ENCODE results near the gene TYW1B. TPM values are rescaled to one million over a fixed set of nuclear protein-coding genes. Genes with fewer than 3 reads are reported as not detected.
"Not testable (repeated sequence)": the region's sequence is repeated elsewhere in the genome, so short reads cannot be mapped to it uniquely, and the experiment has no call there.

The TYW1B gene
- total and polyA plus RNA-seq, 2 experiments from 2014 or later = 1.7 to 1.9 TPM

DNA sequence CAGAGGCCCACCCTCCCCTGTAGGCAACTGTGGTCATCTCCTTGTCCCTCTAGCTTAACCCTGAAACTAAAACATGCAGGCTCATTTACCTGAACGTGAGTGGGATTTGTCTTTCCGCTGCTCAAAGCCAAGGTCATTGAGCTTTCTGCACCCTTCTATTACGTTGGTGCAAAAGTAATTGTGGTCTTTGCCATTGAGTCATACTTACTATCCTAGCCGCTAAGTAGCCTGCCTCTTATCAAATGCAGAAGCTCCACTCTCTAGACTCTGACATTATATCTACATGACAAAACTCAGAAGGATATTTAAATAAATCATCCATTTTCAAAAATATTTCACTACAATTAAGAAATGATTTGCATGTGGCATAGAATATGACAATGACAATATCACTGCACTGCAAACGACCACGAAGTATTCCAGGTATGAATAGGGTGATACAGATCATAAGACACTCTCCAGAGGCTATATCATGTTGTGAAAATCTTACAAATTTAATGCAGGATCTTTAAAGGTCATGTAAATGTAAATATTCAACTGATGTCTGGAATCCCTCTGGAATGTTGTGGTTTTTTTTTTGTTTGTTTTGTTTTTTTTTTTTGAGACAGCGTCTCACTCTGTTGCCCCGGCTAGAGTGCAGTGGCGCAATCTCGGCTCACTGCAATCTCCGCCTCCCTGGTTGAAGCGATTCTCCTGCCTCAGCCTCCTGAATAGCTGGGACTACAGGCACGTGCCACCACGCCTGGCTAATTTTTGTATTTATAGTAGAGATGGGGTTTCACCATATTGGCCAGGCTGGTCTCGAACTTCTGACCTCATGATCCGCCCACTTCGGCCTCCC lies 223.0 kb downstream of the TYW1B start:
- not testable (repeated sequence) for H3K27ac ChIP-seq; DNase-seq (ENCODE audit: low spot score); H4K20me1 ChIP-seq (ENCODE audit: insufficient read depth, poor library complexity, severe bottlenecking); H3K4me1 ChIP-seq (ENCODE audit: insufficient read depth); H3K4me3 ChIP-seq; H3K4me2 ChIP-seq; H3K36me3 ChIP-seq (replicated peaks; ENCODE audit: insufficient read depth, low read depth); H2AFZ ChIP-seq; H3K27me3 ChIP-seq; H3K79me2 ChIP-seq; H3K9me3 ChIP-seq (ENCODE audit: low read depth); H3K9me2 ChIP-seq (replicated peaks; ENCODE audit: insufficient read depth)
- WGBS (ENCODE audit: low lambda C conversion rate, missing lambda C conversion rate) = 86% methylated on average over 17 of the region's 17 CpGs

DNA sequence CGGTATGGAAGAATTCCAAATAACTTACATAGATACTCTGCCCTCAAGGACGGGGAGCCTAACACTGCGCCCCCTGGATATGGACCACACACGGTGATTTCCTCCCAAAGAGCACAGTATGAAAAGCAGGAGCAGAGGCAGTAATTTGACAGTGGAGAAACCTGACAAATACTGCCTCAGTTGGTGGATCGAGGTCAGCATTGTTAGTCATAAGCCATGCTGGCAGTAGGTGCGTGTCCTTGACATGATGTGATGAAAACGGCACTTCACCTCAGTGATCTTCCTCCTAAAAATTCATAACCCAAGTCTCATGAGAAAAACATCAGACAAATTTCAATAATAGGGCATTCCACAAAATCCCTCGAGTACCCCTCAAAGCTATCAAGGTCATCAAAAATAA lies 224.5 kb downstream of the TYW1B start:
- H3K36me3 ChIP-seq (replicated peaks; ENCODE audit: insufficient read depth, low read depth); H4K20me1 ChIP-seq (ENCODE audit: insufficient read depth, poor library complexity, severe bottlenecking); H3K79me2 ChIP-seq; H3K27me3 ChIP-seq; H3K4me2 ChIP-seq; DNase-seq (ENCODE audit: low spot score); H3K9me3 ChIP-seq (ENCODE audit: low read depth); H3K27ac ChIP-seq; H3K4me3 ChIP-seq; H3K4me1 ChIP-seq (ENCODE audit: insufficient read depth); H2AFZ ChIP-seq; H3K9me2 ChIP-seq (replicated peaks; ENCODE audit: insufficient read depth): not testable (repeated sequence)
- WGBS (ENCODE audit: low lambda C conversion rate, missing lambda C conversion rate) = 92% methylated on average over 8 of the region's 8 CpGs

DNA sequence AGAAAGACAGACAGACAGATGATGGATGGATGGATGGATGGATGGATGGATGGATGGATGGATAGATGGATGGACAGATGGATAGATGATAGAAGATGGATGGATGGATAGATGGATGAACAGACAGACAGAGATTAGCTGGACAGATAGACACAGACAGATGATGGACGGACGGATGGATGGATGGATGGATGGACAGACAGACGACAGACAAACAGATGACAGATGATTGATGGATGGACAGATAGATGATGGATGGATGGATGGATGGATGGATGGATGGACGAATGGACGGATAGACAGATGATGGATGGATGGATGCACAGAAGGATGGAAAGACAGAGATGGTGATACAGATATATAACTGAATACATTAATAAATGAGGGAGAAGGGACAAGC lies 224.9 kb downstream of the TYW1B start:
- no peaks in the 10 kb centered on the region for H3K79me2 ChIP-seq
- TF ChIP-seq EZH2 (IDR thresholded peaks at IDR 0.05; ENCODE audit: borderline replicate concordance) (no peak), EZH2phosphoT487 (IDR thresholded peaks at IDR 0.05; ENCODE audit: low read depth, severe bottlenecking, unreplicated experiment) (no peak)
- TF ChIP-seq, protein P1, sequence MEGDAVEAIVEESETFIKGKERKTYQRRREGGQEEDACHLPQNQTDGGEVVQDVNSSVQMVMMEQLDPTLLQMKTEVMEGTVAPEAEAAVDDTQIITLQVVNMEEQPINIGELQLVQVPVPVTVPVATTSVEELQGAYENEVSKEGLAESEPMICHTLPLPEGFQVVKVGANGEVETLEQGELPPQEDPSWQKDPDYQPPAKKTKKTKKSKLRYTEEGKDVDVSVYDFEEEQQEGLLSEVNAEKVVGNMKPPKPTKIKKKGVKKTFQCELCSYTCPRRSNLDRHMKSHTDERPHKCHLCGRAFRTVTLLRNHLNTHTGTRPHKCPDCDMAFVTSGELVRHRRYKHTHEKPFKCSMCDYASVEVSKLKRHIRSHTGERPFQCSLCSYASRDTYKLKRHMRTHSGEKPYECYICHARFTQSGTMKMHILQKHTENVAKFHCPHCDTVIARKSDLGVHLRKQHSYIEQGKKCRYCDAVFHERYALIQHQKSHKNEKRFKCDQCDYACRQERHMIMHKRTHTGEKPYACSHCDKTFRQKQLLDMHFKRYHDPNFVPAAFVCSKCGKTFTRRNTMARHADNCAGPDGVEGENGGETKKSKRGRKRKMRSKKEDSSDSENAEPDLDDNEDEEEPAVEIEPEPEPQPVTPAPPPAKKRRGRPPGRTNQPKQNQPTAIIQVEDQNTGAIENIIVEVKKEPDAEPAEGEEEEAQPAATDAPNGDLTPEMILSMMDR (IDR thresholded peaks at IDR 0.05; ENCODE audit: poor library complexity) = no peak
- H3K9me2 ChIP-seq (replicated peaks; ENCODE audit: insufficient read depth) = no peaks in the 10 kb centered on the region
- H3K4me1 ChIP-seq (ENCODE audit: insufficient read depth) = no peaks in the 10 kb centered on the region
- H3K27ac ChIP-seq = no peak overlapping the region
- no peak overlapping the region for H3K4me2 ChIP-seq
- H2AFZ ChIP-seq = no peak overlapping the region
- H3K9me3 ChIP-seq (ENCODE audit: low read depth) = no peaks in the 10 kb centered on the region
- H3K4me3 ChIP-seq = no peak overlapping the region
- H3K36me3 ChIP-seq (replicated peaks; ENCODE audit: insufficient read depth, low read depth) = no peaks in the 10 kb centered on the region
- no peak for DNase-seq (ENCODE audit: low spot score)
- H3K27me3 ChIP-seq = no peaks in the 10 kb centered on the region
- no peaks in the 10 kb centered on the region for H4K20me1 ChIP-seq (ENCODE audit: insufficient read depth, poor library complexity, severe bottlenecking)
- WGBS (ENCODE audit: low lambda C conversion rate, missing lambda C conversion rate) = 95% methylated on average over 5 of the region's 5 CpGs

DNA sequence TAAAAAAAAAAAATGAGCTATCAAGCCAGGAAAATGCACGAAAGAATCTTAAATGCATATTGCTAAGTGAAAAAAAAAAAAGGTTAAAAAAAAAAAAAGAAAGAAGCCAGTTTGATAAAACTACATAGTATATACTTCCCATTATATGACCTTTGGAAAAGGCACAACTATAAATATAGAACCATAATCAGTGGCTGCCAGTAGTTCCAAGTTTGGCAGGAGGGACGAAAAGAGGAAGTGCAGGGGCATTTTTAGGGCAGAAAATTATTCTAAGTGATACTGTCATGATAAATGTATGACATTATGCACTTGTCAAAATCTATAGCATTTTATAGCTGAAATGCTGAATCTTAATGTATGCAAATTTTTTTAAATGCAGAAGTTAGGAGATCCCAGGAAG lies 226.3 kb downstream of the TYW1B start:
- not testable (repeated sequence) for H3K27ac ChIP-seq; H2AFZ ChIP-seq; H4K20me1 ChIP-seq (ENCODE audit: insufficient read depth, poor library complexity, severe bottlenecking); DNase-seq (ENCODE audit: low spot score); H3K36me3 ChIP-seq (replicated peaks; ENCODE audit: insufficient read depth, low read depth); H3K9me2 ChIP-seq (replicated peaks; ENCODE audit: insufficient read depth); H3K4me1 ChIP-seq (ENCODE audit: insufficient read depth); H3K79me2 ChIP-seq; H3K4me2 ChIP-seq; H3K27me3 ChIP-seq; H3K9me3 ChIP-seq (ENCODE audit: low read depth); H3K4me3 ChIP-seq
- 95% methylated on average over 2 of the region's 2 CpGs for WGBS (ENCODE audit: low lambda C conversion rate, missing lambda C conversion rate)

DNA sequence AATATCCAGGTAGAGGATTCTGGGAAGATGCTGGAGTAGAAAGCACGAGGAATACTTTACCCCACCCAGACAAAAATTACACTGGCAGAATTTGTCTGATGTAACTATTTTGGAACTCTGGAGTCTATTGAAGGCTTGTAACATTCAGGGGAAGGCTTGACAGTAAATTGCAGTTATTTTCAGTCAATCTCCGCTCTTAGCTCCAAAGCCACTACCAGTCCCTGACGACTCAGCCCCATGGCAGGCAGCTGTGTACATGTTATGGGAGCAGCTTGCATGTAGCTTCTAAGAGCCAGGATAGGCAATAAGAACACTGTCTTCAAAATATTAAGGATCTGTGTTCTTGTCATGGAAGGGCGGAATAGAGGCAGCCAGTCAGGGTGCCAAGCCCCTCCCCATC lies 238.0 kb downstream of the TYW1B start:
- not testable (repeated sequence) for H3K9me2 ChIP-seq (replicated peaks; ENCODE audit: insufficient read depth); H3K36me3 ChIP-seq (replicated peaks; ENCODE audit: insufficient read depth, low read depth); H4K20me1 ChIP-seq (ENCODE audit: insufficient read depth, poor library complexity, severe bottlenecking); H3K27ac ChIP-seq; H2AFZ ChIP-seq; H3K4me2 ChIP-seq; H3K4me1 ChIP-seq (ENCODE audit: insufficient read depth); H3K9me3 ChIP-seq (ENCODE audit: low read depth); H3K79me2 ChIP-seq; H3K27me3 ChIP-seq; DNase-seq (ENCODE audit: low spot score); H3K4me3 ChIP-seq
- 90% methylated on average over 4 of the region's 4 CpGs for WGBS (ENCODE audit: low lambda C conversion rate, missing lambda C conversion rate)

DNA sequence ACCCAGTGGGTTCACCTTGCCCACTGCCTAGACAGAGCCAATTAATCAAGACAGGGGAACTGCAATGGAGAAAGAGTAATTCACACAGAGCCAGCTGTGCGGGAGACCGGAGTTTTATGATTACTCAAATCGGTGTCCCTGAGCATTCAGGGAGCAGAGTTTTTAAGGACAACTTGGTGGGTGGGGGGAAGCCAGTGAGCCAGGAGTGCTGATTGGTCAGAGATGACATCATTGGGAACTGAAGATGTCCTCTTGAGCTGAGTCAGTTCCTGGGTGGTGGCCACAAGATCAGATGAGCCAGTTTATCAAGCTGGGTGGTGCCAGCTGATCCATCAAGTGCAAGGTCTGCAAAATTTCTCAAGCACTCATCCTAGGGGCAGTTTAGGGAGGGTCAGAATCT lies 240.7 kb downstream of the TYW1B start:
- H3K27ac ChIP-seq; H3K4me2 ChIP-seq; H3K4me3 ChIP-seq; H3K79me2 ChIP-seq; H3K27me3 ChIP-seq; H3K9me2 ChIP-seq (replicated peaks; ENCODE audit: insufficient read depth); DNase-seq (ENCODE audit: low spot score); H4K20me1 ChIP-seq (ENCODE audit: insufficient read depth, poor library complexity, severe bottlenecking); H3K9me3 ChIP-seq (ENCODE audit: low read depth); H2AFZ ChIP-seq; H3K4me1 ChIP-seq (ENCODE audit: insufficient read depth); H3K36me3 ChIP-seq (replicated peaks; ENCODE audit: insufficient read depth, low read depth): not testable (repeated sequence)
- WGBS (ENCODE audit: low lambda C conversion rate, missing lambda C conversion rate) = 98% methylated on average over 3 of the region's 3 CpGs

DNA sequence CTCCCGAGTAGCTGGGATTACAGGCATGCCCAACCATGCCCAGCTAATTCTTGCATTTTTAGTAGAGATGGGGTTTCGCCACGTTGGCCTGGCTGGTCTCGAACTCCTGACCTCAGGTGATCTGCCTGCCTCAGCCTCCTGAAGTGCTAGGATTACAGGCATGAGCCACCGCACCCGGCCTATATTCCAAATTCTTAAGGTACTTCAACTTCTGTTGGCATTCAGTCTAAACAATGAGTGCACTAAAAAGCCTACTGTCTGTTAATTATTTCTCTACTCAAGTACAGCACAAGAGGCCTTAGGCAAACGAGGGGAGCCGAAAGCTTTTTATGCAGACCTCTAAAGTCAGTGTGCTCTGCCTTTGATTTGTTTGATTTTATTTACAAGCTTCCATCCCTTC lies 243.4 kb downstream of the TYW1B start:
- not testable (repeated sequence) for H3K27me3 ChIP-seq; H4K20me1 ChIP-seq (ENCODE audit: insufficient read depth, poor library complexity, severe bottlenecking); H3K4me1 ChIP-seq (ENCODE audit: insufficient read depth); H2AFZ ChIP-seq; DNase-seq (ENCODE audit: low spot score); H3K4me2 ChIP-seq; H3K9me3 ChIP-seq (ENCODE audit: low read depth); H3K36me3 ChIP-seq (replicated peaks; ENCODE audit: insufficient read depth, low read depth); H3K79me2 ChIP-seq; H3K9me2 ChIP-seq (replicated peaks; ENCODE audit: insufficient read depth); H3K27ac ChIP-seq; H3K4me3 ChIP-seq
- WGBS (ENCODE audit: low lambda C conversion rate, missing lambda C conversion rate) = 73% methylated on average over 8 of the region's 8 CpGs

Measured in hepatocyte (in vitro differentiated cells).